ENCODE data around the gene CHD2. TPM values are rescaled to one million over a fixed set of nuclear protein-coding genes. Genes with fewer than 3 reads are reported as not detected.

Gene CHD2
- total and polyA plus RNA-seq, 10 of the 15 experiments (the other 5 are each of a cell fraction or from before 2014, with no cell fraction given) = 38.1 to 94.7 (median 63.3) TPM

DNA sequence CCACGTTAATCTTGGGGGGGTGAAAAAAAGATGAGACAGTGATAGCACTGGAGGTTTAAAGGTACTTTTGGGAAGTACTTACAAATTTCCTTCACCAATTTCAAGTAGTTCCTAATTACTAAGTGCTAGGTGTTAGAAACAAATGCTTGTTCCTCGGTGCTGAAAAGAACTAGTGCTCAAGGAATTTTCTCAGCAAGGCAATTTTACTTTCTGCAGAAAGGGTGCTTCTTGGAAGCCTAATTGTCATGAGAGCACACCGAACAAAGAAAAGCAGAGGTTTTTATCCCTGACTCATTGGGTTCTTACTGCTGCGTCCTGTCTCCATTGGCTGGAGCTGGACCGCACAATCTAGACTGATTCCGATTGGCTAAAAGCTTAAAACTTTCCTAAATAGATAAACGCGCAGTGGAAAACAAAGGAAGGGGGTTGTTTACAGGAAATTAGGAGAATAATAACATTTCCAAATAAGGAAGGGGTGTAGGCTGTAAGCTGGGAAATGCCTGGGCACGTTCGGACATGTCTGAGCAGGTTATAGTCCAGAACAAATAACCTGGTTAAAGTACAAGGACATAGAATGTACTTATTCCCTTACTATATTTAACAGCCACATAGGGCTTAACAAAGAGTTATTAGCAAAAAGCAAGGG lies 49.6 kb downstream of the CHD2 start:
- FAIRE-seq (no peak), ATAC-seq (no peak), DNase-seq (ENCODE audit: low read depth, low spot score) (no peak)
- ChIA-PET POLR2A (interaction anchor here (0.6 kb wide), 1 partner anchor 67 kb away, joined by 7 read pairs; no protein-coding TSS in a partner anchor), SMC1A (ENCODE audit: uncharacterized antibody, unreplicated experiment) (interaction anchor here (1.7 kb wide), 1 partner anchor 15 kb away, joined by 4 read pairs; no protein-coding TSS in a partner anchor), CTCF (interaction anchor here (0.9 to 1.2 kb wide), 3 partner anchors 18 to 152 kb away, joined by 3 to 4 read pairs (median 4); no protein-coding TSS in a partner anchor), RAD21 (ENCODE audit: unreplicated experiment) (interaction anchor here (0.6 kb wide), 1 partner anchor 80 kb away, joined by 3 read pairs; no protein-coding TSS in a partner anchor)
- H3K9ac ChIP-seq (ENCODE audit: control insufficient read depth, insufficient read depth, low read length) = no peak overlapping the region
- H3K27ac ChIP-seq (ENCODE audit: control insufficient read depth, insufficient read depth) = peak overlapping the region; percentile 28
- no peak overlapping the region for H3K4me3 ChIP-seq
- H2AFZ ChIP-seq (ENCODE audit: control insufficient read depth, low read depth, low read length) = no peak overlapping the region
- no TSS peak for BruUV-seq (replicated peaks)
- intact Hi-C loops (cut with micrococcal nuclease; ENCODE audit: unreplicated experiment) = no loop called here
- peaks cover 27 to 65% of the 10 kb centered on the region in 2 experiments for H3K36me3 ChIP-seq (ENCODE audit: control insufficient read depth in 2 of 2, insufficient read depth in 2 of 2, low read length in 1 of 2)
- WGBS (ENCODE audit: insufficient coverage, insufficient replicate concordance, low lambda C conversion rate, missing lambda C conversion rate) = 99% methylated on average over 10 of the region's 10 CpGs
- H3K4me2 ChIP-seq (ENCODE audit: control insufficient read depth, insufficient read depth) = no peak overlapping the region
- in situ Hi-C loops (cut with MboI) = no loop called here
- H3K27me3 ChIP-seq (replicated peaks in 1 of 2; ENCODE audit: control insufficient read depth in 2 of 2, insufficient read depth in 2 of 2, low read length in 1 of 2) = no peaks in the 10 kb centered on the region
- no peaks in the 10 kb centered on the region for H3K79me2 ChIP-seq (ENCODE audit: control insufficient read depth, insufficient read depth, low read length)
- peaks cover 32% of the 10 kb centered on the region for H3K9me3 ChIP-seq (replicated peaks; ENCODE audit: control insufficient read depth, insufficient read depth, low read length)
- no peaks in the 10 kb centered on the region for H4K20me1 ChIP-seq (ENCODE audit: control insufficient read depth, insufficient read depth)
- no peaks in the 10 kb centered on the region for H3K4me1 ChIP-seq (ENCODE audit: control insufficient read depth, insufficient read depth, low read length)
- TF ChIP-seq SIX5 (IDR thresholded peaks at IDR 0.05; ENCODE audit: low read depth, low read length, severe bottlenecking) (no peak), ZNF217 (IDR thresholded peaks at IDR 0.05) (no peak; the same call in 1 of the 2 replicates), MYB (IDR thresholded peaks at IDR 0.05; ENCODE audit: borderline replicate concordance, low read depth, low read length) (no peak), ETV6 (conservative IDR thresholded peaks at IDR 0.05 in 1 of 2, IDR thresholded peaks at IDR 0.05 in 1 of 2; ENCODE audit: borderline replicate concordance in 1 of 2, low read depth in 1 of 2) (no peak), CBX5 (IDR thresholded peaks at IDR 0.05; ENCODE audit: low read depth) (peak; percentile 100), STAT3 (IDR thresholded peaks at IDR 0.05; ENCODE audit: low read depth, low read length) (no peak), YY1 (IDR thresholded peaks at IDR 0.05; ENCODE audit: low read depth, low read length) (no peak), FOS (IDR thresholded peaks at IDR 0.05; ENCODE audit: borderline replicate concordance, extremely low read depth, insufficient read length) (no peak), CBX3 (IDR thresholded peaks at IDR 0.05; ENCODE audit: borderline replicate concordance, low read depth) (peak; percentile 93; the same call in 1 of the 2 replicates), CHD2 (IDR thresholded peaks at IDR 0.05; ENCODE audit: borderline replicate concordance, low read depth, low read length) (no peak), POLR2AphosphoS5 (IDR thresholded peaks at IDR 0.05; ENCODE audit: low read length) (0 out of 2 replicates have a peak, but pooled peaks have one; percentile 19), NFXL1 (IDR thresholded peaks at IDR 0.05; ENCODE audit: borderline replicate concordance) (no peak), KLF5 (IDR thresholded peaks at IDR 0.05; ENCODE audit: partially characterized antibody) (peak; percentile 74), GABPA (IDR thresholded peaks at IDR 0.05; ENCODE audit: low read depth) (no peak)
- TF ChIP-seq, protein P1, sequence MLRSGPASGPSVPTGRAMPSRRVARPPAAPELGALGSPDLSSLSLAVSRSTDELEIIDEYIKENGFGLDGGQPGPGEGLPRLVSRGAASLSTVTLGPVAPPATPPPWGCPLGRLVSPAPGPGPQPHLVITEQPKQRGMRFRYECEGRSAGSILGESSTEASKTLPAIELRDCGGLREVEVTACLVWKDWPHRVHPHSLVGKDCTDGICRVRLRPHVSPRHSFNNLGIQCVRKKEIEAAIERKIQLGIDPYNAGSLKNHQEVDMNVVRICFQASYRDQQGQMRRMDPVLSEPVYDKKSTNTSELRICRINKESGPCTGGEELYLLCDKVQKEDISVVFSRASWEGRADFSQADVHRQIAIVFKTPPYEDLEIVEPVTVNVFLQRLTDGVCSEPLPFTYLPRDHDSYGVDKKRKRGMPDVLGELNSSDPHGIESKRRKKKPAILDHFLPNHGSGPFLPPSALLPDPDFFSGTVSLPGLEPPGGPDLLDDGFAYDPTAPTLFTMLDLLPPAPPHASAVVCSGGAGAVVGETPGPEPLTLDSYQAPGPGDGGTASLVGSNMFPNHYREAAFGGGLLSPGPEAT (IDR thresholded peaks at IDR 0.05; ENCODE audit: low read depth) = peak; percentile 43; the same call in 1 of the 2 replicates
- TF ChIP-seq, protein P2, sequence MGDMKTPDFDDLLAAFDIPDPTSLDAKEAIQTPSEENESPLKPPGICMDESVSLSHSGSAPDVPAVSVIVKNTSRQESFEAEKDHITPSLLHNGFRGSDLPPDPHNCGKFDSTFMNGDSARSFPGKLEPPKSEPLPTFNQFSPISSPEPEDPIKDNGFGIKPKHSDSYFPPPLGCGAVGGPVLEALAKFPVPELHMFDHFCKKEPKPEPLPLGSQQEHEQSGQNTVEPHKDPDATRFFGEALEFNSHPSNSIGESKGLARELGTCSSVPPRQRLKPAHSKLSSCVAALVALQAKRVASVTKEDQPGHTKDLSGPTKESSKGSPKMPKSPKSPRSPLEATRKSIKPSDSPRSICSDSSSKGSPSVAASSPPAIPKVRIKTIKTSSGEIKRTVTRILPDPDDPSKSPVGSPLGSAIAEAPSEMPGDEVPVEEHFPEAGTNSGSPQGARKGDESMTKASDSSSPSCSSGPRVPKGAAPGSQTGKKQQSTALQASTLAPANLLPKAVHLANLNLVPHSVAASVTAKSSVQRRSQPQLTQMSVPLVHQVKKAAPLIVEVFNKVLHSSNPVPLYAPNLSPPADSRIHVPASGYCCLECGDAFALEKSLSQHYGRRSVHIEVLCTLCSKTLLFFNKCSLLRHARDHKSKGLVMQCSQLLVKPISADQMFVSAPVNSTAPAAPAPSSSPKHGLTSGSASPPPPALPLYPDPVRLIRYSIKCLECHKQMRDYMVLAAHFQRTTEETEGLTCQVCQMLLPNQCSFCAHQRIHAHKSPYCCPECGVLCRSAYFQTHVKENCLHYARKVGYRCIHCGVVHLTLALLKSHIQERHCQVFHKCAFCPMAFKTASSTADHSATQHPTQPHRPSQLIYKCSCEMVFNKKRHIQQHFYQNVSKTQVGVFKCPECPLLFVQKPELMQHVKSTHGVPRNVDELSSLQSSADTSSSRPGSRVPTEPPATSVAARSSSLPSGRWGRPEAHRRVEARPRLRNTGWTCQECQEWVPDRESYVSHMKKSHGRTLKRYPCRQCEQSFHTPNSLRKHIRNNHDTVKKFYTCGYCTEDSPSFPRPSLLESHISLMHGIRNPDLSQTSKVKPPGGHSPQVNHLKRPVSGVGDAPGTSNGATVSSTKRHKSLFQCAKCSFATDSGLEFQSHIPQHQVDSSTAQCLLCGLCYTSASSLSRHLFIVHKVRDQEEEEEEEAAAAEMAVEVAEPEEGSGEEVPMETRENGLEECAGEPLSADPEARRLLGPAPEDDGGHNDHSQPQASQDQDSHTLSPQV (IDR thresholded peaks at IDR 0.05) = no peak
- TF ChIP-seq, protein P3, sequence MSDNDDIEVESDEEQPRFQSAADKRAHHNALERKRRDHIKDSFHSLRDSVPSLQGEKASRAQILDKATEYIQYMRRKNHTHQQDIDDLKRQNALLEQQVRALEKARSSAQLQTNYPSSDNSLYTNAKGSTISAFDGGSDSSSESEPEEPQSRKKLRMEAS (IDR thresholded peaks at IDR 0.05; ENCODE audit: low read depth, low read length) = no peak

All from GM12878 (cell line).